IgD-negative memory B cell (primary cell): ENCODE data around the gene VAV2. TPM values are rescaled to one million over a fixed set of nuclear protein-coding genes. Genes with fewer than 3 reads are reported as not detected.

ENCODE experiments used
- H3K27ac Mint-ChIP-seq, 3 donors: one replicate each; pipeline ENCODE4 v1.8.0; 2020 to 2022; ENCODE audit warnings: mild to moderate bottlenecking in 3 of 3, mixed read lengths in 3 of 3, moderate library complexity in 1 of 3
- H3K27me3 Mint-ChIP-seq: one replicate; pipeline ENCODE4 v1.8.0; 2021; ENCODE audit warnings: mixed read lengths
- H3K36me3 Mint-ChIP-seq: one replicate; pipeline ENCODE4 v1.8.0; 2020; ENCODE audit warnings: mild to moderate bottlenecking, mixed read lengths
- H3K4me1 Mint-ChIP-seq, 3 donors: one replicate each; pipeline ENCODE4 v1.8.0; 2020 to 2022; ENCODE audit warnings: mixed read lengths in 3 of 3, mild to moderate bottlenecking in 1 of 3
- H3K4me3 Mint-ChIP-seq, 4 donors: one replicate each; pipeline ENCODE4 v1.8.0; 2020 to 2022; ENCODE audit warnings: mild to moderate bottlenecking in 4 of 4, mixed read lengths in 4 of 4, moderate library complexity in 3 of 4
- H3K9me3 Mint-ChIP-seq, 3 donors: one replicate each; pipeline ENCODE4 v1.8.0; 2020 to 2021; ENCODE audit warnings: mixed read lengths in 3 of 3, mild to moderate bottlenecking in 1 of 3
- polyA plus RNA-seq: library from polyadenylated mRNA; unstranded; fragments of 300-500 nt; fragmentation: Illumina TruSeq; gene quantifications from one replicate; pipeline ENCODE4 v1.2.3, GENCODE V29; 2021

The VAV2 gene
- polyA plus RNA-seq, 1 donor from 2014 or later = 28.7 TPM

DNA sequence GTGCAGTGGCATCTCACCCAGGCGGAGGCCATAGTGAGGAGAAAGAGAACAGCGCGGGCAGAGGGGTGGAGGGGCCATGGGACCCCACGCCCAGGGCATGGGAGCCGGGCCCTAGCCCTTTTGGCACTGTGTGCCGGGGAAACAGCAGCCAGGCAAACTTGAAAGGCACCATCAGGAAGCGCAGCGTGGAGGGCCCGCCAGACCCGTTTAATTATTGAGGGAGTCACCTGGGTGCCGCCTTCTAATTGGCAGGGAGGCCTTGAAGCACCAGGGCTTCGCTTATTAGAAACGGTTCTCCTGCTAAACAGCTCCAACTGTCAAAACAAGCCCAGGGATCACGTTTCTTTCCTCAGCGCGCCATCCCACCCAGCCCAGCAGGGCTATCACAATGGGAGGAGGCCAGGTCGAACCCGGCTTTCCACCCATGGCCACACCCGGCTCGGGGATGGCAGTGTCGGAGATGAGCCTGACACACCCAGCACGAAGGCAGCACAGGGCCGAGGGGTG, 149.3 kb downstream of the VAV2 start:
- Mint-ChIP-seq H3K9me3 (no peaks in the 10 kb centered on the region), H3K4me1 (peaks cover 1 to 9% (median 3%) of the 10 kb centered on the region in 3 donors), H3K36me3 (no peaks in the 10 kb centered on the region), H3K27ac (peak overlapping the region in 1 of 3 donors; percentile 82), H3K27me3 (no peaks in the 10 kb centered on the region), H3K4me3 (no peak overlapping the region)

DNA sequence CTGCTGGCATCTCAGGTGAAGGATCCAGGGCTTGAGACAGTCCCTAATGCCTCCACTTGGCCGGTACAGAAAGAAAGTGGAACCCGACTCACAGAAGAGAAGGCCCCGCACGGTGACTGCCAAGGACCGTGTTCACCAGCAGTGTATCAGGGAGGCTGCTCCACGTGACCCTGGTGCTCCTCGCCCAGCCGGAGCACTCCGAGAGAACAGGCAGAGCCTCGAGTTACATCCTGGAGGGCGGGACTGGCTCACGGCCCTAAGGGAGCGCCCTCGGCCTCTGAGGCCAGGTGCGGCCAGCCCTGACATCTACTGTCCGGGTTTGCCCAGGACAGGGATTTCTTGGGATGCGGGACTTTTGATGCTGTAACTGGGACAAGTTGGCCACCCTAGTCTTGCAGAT, 149.9 kb downstream of the VAV2 start:
- H3K4me1 Mint-ChIP-seq = peaks cover 4 to 11% (median 5%) of the 10 kb centered on the region in 3 donors
- H3K27me3 Mint-ChIP-seq = no peaks in the 10 kb centered on the region
- H3K36me3 Mint-ChIP-seq = no peaks in the 10 kb centered on the region
- no peaks in the 10 kb centered on the region for H3K9me3 Mint-ChIP-seq
- H3K27ac Mint-ChIP-seq = peak overlapping the region in 1 of 3 donors; percentile 82
- H3K4me3 Mint-ChIP-seq = no peak overlapping the region

DNA sequence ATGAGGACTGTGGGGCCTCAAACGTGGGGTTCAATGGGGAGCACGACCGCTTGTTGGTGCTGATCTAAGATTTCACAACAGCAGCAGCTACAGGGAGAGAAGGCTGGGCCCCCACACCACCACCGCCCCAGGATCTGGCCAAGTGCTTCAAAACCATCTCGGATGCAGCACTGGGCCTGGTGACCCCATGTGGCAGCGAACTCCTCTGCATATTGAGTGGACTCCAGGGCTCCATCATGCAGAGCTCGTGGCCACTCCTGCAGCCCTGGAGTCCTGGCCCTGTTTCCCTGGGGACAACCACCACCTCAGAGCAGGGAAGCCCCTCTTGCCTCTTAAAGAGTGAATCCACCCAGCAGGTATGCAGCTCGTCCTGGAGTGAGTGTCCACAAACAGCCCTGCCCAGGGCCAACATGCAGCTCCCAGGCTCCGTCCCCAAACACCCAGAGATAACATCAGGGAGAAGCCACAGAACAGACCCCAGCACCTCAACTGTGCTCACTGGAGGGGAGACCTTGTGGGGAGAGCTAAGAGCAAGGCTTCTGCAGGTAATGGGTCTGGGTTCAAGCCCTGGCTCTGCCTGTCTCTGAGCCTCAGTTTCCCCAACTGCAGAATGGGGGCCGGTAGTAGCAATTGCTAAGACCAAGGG, 150.8 kb downstream of the VAV2 start:
- peaks cover 5 to 11% (median 8%) of the 10 kb centered on the region in 3 donors for H3K4me1 Mint-ChIP-seq
- H3K4me3 Mint-ChIP-seq = no peak overlapping the region
- no peaks in the 10 kb centered on the region for H3K9me3 Mint-ChIP-seq
- H3K27ac Mint-ChIP-seq = peak overlapping the region; percentile 51 to 86 (median 82)
- H3K36me3 Mint-ChIP-seq = no peaks in the 10 kb centered on the region
- no peaks in the 10 kb centered on the region for H3K27me3 Mint-ChIP-seq

DNA sequence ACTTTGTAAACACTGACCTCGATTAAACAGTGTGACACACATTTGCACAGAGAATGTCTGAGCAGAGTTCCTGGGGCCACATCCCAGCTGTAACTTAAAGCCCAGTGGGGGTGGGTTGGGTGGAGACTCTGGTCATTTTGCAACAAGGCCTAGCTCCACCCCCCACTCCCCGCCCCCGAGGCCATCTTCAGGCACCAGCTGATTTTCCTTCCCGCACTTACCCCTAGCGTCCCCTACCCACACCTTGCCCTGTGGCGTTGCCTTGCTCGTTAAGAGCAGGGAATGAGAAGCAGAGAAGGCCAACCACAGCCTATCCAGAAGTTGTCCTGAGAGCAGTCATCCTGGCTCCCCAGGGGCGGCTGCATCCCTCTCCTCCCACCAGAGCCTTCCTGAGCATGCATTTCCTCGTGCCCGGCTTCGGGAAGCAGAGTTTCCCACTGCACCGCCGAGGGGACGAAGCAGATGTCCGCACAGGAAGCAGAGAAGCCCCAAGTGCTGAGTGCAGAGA, 152.2 kb downstream of the VAV2 start:
- Mint-ChIP-seq H3K9me3 (no peaks in the 10 kb centered on the region), H3K36me3 (no peaks in the 10 kb centered on the region), H3K4me1 (peaks cover 3 to 13% (median 9%) of the 10 kb centered on the region in 3 donors), H3K27ac (peak overlapping the region in 1 of 3 donors; percentile 82), H3K4me3 (no peak overlapping the region), H3K27me3 (no peaks in the 10 kb centered on the region)

DNA sequence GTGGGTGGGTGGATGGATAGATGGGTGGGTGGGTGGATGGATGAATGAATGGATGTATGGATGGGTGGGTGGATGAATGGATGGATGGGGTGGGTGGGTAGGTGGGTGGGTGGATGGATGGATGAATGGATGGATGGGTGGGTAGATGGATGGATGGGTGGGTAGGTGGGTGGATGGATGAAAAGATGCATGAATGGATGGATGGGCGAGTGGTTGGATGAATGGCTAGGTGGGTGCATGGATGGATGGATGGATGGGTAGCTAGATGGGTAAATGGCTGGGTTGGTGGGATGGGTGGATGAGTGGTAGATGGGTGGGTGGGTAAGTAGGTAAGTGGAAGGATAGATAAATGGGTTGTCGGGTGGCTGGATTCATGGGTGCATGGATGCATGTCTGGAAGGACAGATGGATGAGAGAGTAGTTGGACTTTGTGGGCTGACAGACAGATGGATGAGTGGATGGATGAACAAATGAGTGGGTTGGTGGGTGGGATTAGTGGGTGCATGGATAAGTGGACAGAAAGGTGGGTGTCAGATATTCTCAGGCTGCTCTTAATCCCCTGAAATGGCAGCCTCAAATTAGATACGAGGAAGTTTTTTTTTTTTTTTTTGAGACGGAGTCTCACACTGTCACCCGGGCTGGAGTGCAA, 153.1 kb downstream of the VAV2 start:
- Mint-ChIP-seq H3K4me3 (no peak overlapping the region), H3K36me3 (no peaks in the 10 kb centered on the region), H3K9me3 (no peaks in the 10 kb centered on the region), H3K27ac (no peak overlapping the region), H3K27me3 (no peaks in the 10 kb centered on the region), H3K4me1 (peaks cover 3 to 15% (median 9%) of the 10 kb centered on the region in 3 donors)

DNA sequence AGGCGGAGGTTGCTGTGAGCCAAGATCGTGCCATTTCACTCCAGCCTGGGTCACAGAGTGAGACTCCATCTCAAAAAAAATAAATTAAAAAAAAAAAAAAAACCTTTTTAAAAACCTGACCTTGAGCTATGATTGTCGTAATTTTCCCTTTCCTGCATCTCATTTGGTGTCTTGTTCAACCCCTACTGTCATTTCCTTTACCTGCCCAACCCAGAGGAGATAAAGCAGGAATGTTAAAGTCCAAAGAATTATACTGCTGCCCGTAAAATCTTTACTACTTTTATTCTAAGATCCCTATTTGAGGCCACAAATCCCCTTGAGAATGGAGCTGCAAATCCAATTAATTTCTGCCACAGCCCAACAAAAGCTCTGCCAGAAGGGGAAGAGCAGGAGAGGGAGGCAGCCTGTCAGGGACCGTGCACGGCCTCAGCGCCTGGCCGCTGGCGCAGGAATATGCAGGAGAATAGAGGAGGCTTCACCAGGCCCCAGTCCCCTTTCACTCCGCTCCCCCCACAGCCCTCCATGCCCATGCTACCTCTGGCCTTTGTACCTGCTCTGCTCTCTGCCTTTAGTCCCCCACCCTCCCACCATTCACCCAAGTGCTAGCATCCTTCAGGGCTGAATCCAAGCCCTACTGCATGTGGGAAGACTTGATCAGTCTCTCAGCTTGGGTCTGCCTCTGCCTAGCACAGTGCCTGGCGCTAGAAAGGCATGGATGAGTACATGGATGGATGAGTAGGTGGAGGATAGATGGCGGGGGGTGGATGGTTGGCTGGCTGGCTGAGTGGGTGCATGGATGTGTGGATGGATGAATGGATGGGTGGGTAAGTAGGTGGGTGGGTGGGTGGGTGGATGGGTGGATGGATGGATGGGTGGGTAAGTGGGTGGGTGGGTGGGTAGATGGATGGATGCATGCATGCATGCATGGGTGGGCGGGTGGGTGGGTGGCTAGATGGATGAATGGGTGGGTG, 154.2 kb downstream of the VAV2 start:
- H3K4me1 Mint-ChIP-seq = peaks cover 3 to 15% (median 9%) of the 10 kb centered on the region in 3 donors
- no peaks in the 10 kb centered on the region for H3K36me3 Mint-ChIP-seq
- peak overlapping the region in 1 of 3 donors; percentile 39 for H3K27ac Mint-ChIP-seq
- H3K9me3 Mint-ChIP-seq = no peaks in the 10 kb centered on the region
- H3K4me3 Mint-ChIP-seq = no peak overlapping the region
- no peaks in the 10 kb centered on the region for H3K27me3 Mint-ChIP-seq

DNA sequence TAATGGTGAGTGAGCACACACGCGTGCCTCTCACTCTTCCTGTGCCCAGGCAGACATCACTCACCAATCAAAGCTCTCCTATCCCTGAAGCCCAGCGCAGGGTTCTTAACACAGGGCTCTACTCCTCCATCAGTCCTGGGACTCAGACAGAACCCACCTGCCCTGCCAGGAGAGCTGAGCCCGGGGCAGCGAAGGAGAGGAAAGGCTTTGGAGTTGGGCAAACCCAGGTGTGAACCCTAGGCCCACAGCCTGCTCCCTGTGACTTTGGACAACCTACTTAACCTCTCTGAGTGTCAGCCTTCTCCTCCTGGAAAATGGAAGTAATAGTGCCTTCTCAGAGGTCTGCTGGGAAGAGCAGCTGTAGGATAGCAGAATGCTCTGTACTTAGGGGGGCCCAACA, 155.3 kb downstream of the VAV2 start:
- Mint-ChIP-seq H3K36me3 (no peaks in the 10 kb centered on the region), H3K4me3 (no peak overlapping the region), H3K27ac (peak overlapping the region in 1 of 3 donors; percentile 71), H3K9me3 (no peaks in the 10 kb centered on the region), H3K4me1 (peaks cover 3 to 15% (median 9%) of the 10 kb centered on the region in 3 donors), H3K27me3 (no peaks in the 10 kb centered on the region)

DNA sequence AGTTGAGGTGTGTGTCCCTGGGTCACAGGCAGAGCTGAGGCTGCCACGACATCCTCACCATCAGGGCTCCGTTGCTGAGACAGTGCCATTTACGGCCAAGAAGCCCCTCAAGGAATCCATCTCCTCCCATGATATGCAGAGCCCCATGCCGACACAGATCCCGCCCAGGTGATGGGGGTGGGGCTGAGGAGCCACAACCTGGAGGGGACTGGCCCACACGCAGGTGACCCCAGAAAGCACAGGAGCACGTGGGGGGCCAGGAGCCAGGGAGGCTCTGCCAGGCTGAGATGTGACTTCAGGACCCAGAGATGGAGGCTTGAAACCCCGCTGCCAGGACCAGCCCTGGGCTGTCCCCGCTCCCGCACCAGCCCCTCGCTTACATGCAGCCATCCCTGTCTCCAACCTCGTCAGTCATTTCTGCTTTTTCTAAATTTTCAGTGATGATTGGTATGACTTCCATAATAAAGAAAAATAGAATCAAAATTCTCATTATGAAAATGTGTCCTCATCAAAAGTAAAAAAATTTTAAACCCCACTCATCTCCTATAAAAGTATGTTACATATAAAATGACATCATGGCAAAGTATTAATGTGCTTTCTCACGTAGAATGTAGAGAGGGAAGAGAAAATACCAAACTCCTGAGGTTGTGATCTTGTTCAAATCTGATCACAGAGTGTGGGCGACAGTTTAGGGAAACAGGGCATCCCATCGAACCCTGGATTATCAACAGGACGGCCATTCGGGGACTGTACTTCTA, 155.9 kb downstream of the VAV2 start:
- no peaks in the 10 kb centered on the region for H3K9me3 Mint-ChIP-seq
- H3K36me3 Mint-ChIP-seq = no peaks in the 10 kb centered on the region
- H3K27me3 Mint-ChIP-seq = no peaks in the 10 kb centered on the region
- H3K4me3 Mint-ChIP-seq = no peak overlapping the region
- H3K4me1 Mint-ChIP-seq = peaks cover 3 to 15% (median 5%) of the 10 kb centered on the region in 3 donors
- H3K27ac Mint-ChIP-seq = peak overlapping the region in 2 of 3 donors; percentile 62 to 71

DNA sequence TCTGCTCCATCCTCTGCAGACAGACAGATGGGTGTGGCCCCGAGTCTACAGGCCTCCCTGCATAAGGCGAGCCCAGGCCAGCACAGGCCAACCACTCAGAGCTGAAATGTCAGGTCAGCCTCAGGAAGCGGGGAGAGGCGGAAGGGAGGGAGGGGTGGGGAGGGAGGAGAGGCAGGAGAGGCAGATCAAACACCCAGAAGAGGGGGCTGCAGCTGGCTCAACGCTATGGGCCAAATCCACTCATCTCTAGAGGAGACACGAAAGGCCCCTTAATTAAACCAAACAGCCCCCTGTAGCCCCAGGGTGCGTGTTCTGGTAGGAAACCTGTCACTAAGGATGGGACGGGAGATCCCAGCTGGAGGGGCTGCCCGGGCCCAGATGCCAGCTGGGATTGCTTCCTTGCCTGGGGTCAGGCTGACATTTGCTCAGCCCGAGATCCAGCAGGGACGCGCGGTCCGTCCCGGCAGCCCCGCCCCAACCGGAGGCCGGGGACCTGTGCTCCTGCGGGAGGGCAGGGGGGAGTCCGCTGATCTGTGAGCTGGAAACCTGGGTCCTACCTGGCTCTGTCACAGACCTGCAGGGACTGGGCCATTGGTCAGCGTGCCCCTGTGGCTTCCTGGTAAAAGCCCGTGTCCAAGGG, 156.7 kb downstream of the VAV2 start:
- Mint-ChIP-seq H3K27ac (no peak overlapping the region), H3K4me1 (peaks cover 6 to 20% (median 10%) of the 10 kb centered on the region in 3 donors), H3K9me3 (no peaks in the 10 kb centered on the region), H3K4me3 (no peak overlapping the region), H3K27me3 (no peaks in the 10 kb centered on the region), H3K36me3 (no peaks in the 10 kb centered on the region)

DNA sequence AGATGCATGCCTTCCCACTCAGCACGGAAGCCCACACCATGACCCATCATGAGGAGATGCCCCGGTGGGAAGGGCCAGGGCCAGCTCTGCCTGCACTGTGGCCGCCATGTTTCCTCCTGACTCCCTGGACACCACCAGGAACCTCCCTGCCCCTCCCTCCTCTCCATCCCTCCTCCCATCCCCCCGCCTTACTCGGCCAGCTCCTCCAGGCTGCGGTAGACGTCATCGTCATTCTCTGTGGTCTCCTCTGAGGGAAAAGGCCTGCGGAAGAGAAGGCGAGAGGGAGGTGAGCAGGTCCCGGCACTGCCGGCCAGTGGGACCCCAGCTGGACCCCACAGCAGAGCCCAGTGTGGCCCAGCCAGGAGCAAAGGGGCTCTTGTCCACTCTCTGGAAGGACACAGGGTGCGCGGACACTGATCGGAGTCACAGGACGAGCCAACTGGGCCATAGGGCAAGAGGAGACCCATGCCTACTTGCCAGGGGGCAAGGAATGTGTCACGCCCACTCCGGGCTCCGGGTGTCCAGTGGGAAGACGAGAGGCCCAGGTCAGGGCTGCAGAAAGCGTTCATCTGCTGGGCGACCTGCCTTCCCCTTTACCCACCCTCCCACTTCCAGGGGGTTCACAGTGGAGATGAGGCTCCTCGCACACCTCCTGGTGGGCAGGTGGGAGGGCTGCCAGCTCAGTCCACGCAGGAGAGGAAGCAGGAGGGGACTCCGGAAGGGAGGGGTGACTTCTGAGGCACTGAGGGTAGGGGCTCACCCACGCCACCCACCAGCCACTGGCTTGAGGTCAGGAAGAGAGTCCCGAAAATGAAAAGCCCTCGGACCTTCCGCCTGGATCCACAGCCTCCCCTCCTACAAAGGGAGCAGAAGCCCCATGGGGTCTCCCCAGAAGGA, 157.8 kb downstream of the VAV2 start:
- no peaks in the 10 kb centered on the region for H3K36me3 Mint-ChIP-seq
- H3K4me3 Mint-ChIP-seq = no peak overlapping the region
- no peak overlapping the region for H3K27ac Mint-ChIP-seq
- no peaks in the 10 kb centered on the region for H3K9me3 Mint-ChIP-seq
- H3K27me3 Mint-ChIP-seq = no peaks in the 10 kb centered on the region
- H3K4me1 Mint-ChIP-seq = peaks cover 12 to 22% (median 18%) of the 10 kb centered on the region in 3 donors

DNA sequence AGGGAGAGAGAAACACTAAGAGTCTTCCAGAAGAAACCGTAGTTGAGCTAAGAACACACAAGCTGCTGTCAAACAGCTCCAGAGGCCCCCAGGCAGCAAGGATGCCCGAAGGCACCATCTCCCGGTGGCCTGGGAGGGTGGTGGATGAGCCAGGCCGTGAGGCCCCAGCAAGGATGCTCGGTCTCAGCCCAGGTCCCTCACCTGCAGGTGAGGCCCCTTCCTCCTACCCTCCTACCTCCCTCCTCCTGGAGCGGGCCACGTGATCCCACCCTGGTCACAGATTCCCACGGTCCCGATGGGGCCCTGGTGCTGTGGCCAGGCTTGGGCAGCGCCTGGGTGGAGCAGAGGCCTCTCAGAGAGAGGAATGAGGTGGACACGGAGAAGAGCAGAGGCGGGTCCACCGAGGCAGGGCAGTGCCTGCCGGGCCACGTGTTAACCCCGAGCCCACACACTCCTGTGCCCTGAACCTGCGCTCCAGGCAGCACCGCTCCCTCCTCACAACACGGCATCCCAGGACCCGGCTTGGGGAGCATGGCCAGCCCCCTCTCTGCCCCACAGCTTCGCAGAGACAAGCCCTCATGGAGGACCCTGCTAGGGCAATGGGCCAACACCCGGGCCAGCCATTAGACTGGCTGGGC, 158.6 kb downstream of the VAV2 start:
- no peaks in the 10 kb centered on the region for H3K9me3 Mint-ChIP-seq
- H3K27ac Mint-ChIP-seq = peak overlapping the region in 2 of 3 donors; percentile 16 to 59

DNA sequence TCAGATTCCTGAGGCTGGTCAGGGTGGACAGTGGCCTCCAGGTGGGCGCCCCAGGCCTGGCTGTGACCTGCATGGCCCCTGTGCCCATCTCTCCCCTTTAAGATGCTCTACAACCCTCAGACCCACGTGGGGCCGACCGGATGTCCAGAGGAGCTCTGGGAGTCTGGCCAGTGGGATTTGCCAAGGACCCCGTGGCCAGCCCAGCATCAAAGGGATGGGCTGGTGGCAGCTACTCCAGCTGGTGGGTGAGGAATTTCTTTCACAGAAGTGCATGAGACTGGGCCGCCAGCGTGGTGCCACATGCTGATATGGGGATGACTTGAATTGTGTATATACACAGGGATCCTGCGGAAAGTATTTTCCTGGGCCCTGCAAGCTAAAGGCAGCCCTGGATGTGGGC, 159.2 kb downstream of the VAV2 start:
- Mint-ChIP-seq H3K9me3 (no peaks in the 10 kb centered on the region), H3K36me3 (no peaks in the 10 kb centered on the region), H3K27me3 (no peaks in the 10 kb centered on the region), H3K4me3 (no peak overlapping the region), H3K27ac (peak overlapping the region in 1 of 3 donors; percentile 59), H3K4me1 (peaks cover 16 to 22% (median 21%) of the 10 kb centered on the region in 3 donors)

More for the DNA sequence above, 158.6 kb downstream of the VAV2 start:
- H3K27me3 Mint-ChIP-seq = no peaks in the 10 kb centered on the region
- H3K36me3 Mint-ChIP-seq = no peaks in the 10 kb centered on the region
- H3K4me1 Mint-ChIP-seq = peaks cover 17 to 22% (median 21%) of the 10 kb centered on the region in 3 donors
- no peak overlapping the region for H3K4me3 Mint-ChIP-seq
